HepG2 (cell line): ENCODE measurements around the gene TRAK1. TPM values are rescaled to one million over a fixed set of nuclear protein-coding genes. Genes with fewer than 3 reads are reported as not detected.

ENCODE experiments used
- GATA4 ChIP-seq: sonication (generic); IDR thresholded peaks from 2 replicates; pipeline ENCODE4 v1.6.1; 2016; ENCODE audit warnings: antibody characterized with exemption, low read depth, borderline replicate concordance
- LCORL ChIP-seq, 2 experiments: fragments of 450-650 bp in 1 of 2; sonication (generic) in 1 of 2; formaldehyde crosslinking in 1 of 2; IDR thresholded peaks; 2 replicates each; pipeline versions ENCODE4 v1.5.0 to v1.6.1; 2017 to 2020; ENCODE audit warnings: antibody characterized with exemption in 1 of 2, missing genetic modification reagents in 1 of 2
- LRRFIP1 ChIP-seq: sonication (generic); formaldehyde crosslinking; conservative IDR thresholded peaks from 2 replicates; pipeline ENCODE4 v1.4.0; 2020; ENCODE audit warnings: missing genetic modification reagents
- MTA1 ChIP-seq: sonication (generic); formaldehyde crosslinking; IDR thresholded peaks from 2 replicates; pipeline ENCODE4 v1.4.0; 2020; ENCODE audit warnings: missing genetic modification reagents, mild to moderate bottlenecking, borderline replicate concordance
- POGZ ChIP-seq: sonication (generic); formaldehyde crosslinking; IDR thresholded peaks from 2 replicates; pipeline ENCODE4 v1.4.0; 2020; ENCODE audit warnings: mild to moderate bottlenecking, missing genetic modification reagents
- RERE ChIP-seq: IDR thresholded peaks from 2 replicates; pipeline ENCODE4 v1.6.1; 2016; ENCODE audit warnings: low read depth, missing genetic modification reagents, missing compliant biosample characterization
- RFX5 ChIP-seq: IDR thresholded peaks from 2 replicates; pipeline ENCODE4 v1.6.1; 2011; ENCODE audit warnings: low read depth, low read length, improper control_type of control experiment
- SMAD3 ChIP-seq: sonication (generic); formaldehyde crosslinking; IDR thresholded peaks from 2 replicates; pipeline ENCODE4 v1.4.0; 2020; ENCODE audit warnings: missing genetic modification reagents
- SMARCC2 ChIP-seq: fragments of 450-650 bp; IDR thresholded peaks from 2 replicates; pipeline ENCODE4 v1.6.1; 2017; ENCODE audit warnings: antibody characterized with exemption, mild to moderate bottlenecking
- TMF1 ChIP-seq: sonication (generic); formaldehyde crosslinking; IDR thresholded peaks from 2 replicates; pipeline ENCODE4 v1.8.1; 2022; ENCODE audit warnings: low read depth, missing genetic modification reagents
- ZNF20 ChIP-seq: sonication (generic); formaldehyde crosslinking; IDR thresholded peaks from 2 replicates; pipeline ENCODE4 v1.4.0; 2020; ENCODE audit warnings: mild to moderate bottlenecking, moderate library complexity, missing genetic modification reagents
- ZNF292 ChIP-seq: sonication (generic); formaldehyde crosslinking; IDR thresholded peaks from 2 replicates; pipeline ENCODE4 v1.8.1; 2022; ENCODE audit warnings: mild to moderate bottlenecking, low read depth, missing genetic modification reagents, borderline replicate concordance
- ZNF430 ChIP-seq: sonication (generic); formaldehyde crosslinking; IDR thresholded peaks from 2 replicates; pipeline ENCODE4 v1.9.0; 2021; ENCODE audit warnings: mild to moderate bottlenecking, missing genetic modification reagents
- ZNF607 ChIP-seq: sonication (generic); formaldehyde crosslinking; IDR thresholded peaks from 2 replicates; pipeline ENCODE4 v1.5.1; 2020; ENCODE audit warnings: missing genetic modification reagents, mild to moderate bottlenecking, borderline replicate concordance
- ZNF850 ChIP-seq: sonication (generic); formaldehyde crosslinking; conservative IDR thresholded peaks from 2 replicates; pipeline ENCODE4 v1.9.0; 2021; ENCODE audit warnings: mild to moderate bottlenecking, missing genetic modification reagents
- polyA plus RNA-seq, 8 experiments: library from polyadenylated mRNA; depleted of rRNA in 3 of 8; stranded (reverse) in 7 of 8; unstranded in 1 of 8; fragments of >200 nt; fragmentation: Illumina TruSeq in 4 of 8; extraction: Trizol in 4 of 8; gene quantifications; 2 replicates each; pipeline versions ENCODE4 v1.2.1 to v1.2.3, GENCODE V29; 2011 to 2016; ENCODE audit warnings: low read depth in 4 of 8, missing spikeins in 1 of 8, mixed read lengths in 1 of 8; ENCODE audit not compliant: insufficient read depth in 1 of 8
- total RNA-seq, 5 experiments: library from RNA; depleted of rRNA; stranded (reverse); fragments of >200 nt; fragmentation: Illumina TruSeq; extraction: Trizol; gene quantifications; 2 replicates each; pipeline ENCODE4 v1.2.3, GENCODE V29; 2016; ENCODE audit warnings: low read depth in 1 of 5
- TF ChIP-seq, protein P1 (sequence below): IDR thresholded peaks from 2 replicates; pipeline ENCODE4 v1.6.1; 2016; ENCODE audit warnings: low read depth, control low read depth
- TF ChIP-seq, protein P2 (sequence below): sonication (generic); formaldehyde crosslinking; IDR thresholded peaks from 2 replicates; pipeline ENCODE4 v1.5.0; 2020; ENCODE audit warnings: mild to moderate bottlenecking, missing genetic modification reagents, borderline replicate concordance

The TRAK1 gene
- total and polyA plus RNA-seq, 2 of the 13 experiments (the other 11 are each of a cell fraction or from before 2014, with no cell fraction given) = 20.5 to 46.6 TPM

DNA sequence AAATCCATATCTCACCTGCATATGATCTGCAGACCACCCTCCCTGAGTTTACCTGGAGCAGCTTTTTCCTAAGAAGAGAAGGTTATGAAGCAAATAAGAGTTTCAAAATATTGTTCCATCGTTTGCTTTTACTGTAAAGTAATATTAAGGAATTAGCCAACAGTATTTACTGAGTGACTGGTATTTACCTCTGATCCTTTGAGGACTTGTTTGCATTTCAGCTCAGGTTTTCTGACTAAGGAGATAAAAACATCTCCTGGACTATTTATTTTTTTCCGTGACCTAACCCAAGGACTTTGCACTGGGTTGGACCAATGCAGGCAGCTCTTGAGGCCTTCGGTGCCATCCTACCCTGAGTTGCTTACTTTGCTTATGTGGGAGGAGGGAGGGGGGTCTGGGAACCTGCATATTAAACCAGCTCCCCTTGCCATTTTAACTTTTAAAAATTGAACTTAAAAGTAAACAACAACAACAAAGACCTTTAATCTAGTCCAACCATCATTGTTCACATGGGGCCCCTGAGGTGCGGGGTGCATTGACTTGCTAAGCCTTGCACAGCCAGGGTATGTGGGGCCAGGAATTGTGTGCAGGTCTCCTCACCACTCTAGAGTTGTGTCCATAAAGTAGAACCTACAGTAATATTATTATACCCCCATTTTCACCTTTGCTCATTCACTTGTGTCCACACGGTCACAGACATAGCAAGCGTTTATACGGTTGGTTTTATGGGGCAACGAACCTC is 39.3 kb downstream of the TRAK1 start (continued):
- no peak for TF ChIP-seq LRRFIP1
- no peak for TF ChIP-seq TMF1 (CRISPR knock-in tag)
- TF ChIP-seq ZNF430 (CRISPR knock-in tag) = no peak; the same call in 1 of the 2 replicates
- TF ChIP-seq MTA1 (CRISPR knock-in tag) = peak; percentile 39; the same call in 1 of the 2 replicates
- peak; percentile 90 for TF ChIP-seq RERE
- no peak for TF ChIP-seq ZNF850
- peak; percentile 38; the same call in 1 of the 2 replicates for TF ChIP-seq LCORL (IDR thresholded peaks at IDR 0.05)
- TF ChIP-seq LCORL (CRISPR knock-in tag; IDR thresholded peaks at IDR 0.05) = peak; percentile 79
- no peak for TF ChIP-seq ZNF292 (CRISPR knock-in tag)
- TF ChIP-seq RFX5 = no peak
- TF ChIP-seq SMAD3 (CRISPR knock-in tag) = peak; percentile 90; the same call in 1 of the 2 replicates
- TF ChIP-seq ZNF20 (CRISPR knock-in tag) = no peak
- TF ChIP-seq, protein P1, sequence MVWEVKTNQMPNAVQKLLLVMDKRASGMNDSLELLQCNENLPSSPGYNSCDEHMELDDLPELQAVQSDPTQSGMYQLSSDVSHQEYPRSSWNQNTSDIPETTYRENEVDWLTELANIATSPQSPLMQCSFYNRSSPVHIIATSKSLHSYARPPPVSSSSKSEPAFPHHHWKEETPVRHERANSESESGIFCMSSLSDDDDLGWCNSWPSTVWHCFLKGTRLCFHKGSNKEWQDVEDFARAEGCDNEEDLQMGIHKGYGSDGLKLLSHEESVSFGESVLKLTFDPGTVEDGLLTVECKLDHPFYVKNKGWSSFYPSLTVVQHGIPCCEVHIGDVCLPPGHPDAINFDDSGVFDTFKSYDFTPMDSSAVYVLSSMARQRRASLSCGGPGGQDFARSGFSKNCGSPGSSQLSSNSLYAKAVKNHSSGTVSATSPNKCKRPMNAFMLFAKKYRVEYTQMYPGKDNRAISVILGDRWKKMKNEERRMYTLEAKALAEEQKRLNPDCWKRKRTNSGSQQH (CRISPR knock-in tag) = no peak
- TF ChIP-seq, protein P2, sequence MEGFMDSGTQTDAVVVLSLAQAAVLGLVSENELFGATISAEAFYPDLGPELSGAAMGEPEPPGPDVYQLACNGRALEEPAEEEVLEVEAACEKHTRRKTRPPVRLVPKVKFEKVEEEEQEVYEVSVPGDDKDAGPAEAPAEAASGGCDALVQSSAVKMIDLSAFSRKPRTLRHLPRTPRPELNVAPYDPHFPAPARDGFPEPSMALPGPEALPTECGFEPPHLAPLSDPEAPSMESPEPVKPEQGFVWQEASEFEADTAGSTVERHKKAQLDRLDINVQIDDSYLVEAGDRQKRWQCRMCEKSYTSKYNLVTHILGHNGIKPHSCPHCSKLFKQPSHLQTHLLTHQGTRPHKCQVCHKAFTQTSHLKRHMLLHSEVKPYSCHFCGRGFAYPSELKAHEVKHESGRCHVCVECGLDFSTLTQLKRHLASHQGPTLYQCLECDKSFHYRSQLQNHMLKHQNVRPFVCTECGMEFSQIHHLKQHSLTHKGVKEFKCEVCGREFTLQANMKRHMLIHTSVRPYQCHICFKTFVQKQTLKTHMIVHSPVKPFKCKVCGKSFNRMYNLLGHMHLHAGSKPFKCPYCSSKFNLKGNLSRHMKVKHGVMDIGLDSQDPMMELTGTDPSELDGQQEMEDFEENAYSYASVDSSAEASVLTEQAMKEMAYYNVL (CRISPR knock-in tag) = peak; percentile 83; the same call in 1 of the 2 replicates
- peak; percentile 95 for TF ChIP-seq GATA4
- peak; percentile 59 for TF ChIP-seq POGZ
- peak; percentile 91; the same call in 1 of the 2 replicates for TF ChIP-seq SMARCC2
- TF ChIP-seq ZNF607 (CRISPR knock-in tag) = no peak
